LoVo (cell line): ENCODE measurements around the gene MXD3.
"Not testable (repeated sequence)": the region's sequence is repeated elsewhere in the genome, so short reads cannot be mapped to it uniquely, and the experiment has no call there.

Experiments
- DNase-seq: peaks from one replicate; pipeline ENCODE4 v3.0.0-alpha.2; 2016; ENCODE audit warnings: low spot score

MXD3 gene

DNA sequence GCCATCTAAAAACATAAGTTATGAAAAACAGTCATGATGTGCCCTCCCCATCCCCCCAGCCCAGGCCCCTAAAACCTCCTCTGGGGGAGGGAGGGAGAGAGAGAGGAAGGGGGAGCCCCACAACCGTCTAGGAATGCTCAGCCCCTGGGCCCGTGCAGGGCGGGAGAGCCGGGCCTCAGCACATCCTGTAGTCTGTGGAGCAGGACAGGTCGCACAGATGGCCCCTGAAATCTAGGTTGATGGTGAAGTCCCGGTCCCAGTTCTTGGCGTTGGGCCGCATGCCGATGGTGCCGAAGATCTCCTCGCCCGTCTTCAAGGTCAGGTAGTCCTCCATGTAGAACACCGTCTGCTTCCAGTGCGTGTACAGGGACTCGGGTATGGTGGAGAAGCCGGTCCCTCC lies 46.3 kb downstream of the MXD3 start:
- DNase-seq = no peak

DNA sequence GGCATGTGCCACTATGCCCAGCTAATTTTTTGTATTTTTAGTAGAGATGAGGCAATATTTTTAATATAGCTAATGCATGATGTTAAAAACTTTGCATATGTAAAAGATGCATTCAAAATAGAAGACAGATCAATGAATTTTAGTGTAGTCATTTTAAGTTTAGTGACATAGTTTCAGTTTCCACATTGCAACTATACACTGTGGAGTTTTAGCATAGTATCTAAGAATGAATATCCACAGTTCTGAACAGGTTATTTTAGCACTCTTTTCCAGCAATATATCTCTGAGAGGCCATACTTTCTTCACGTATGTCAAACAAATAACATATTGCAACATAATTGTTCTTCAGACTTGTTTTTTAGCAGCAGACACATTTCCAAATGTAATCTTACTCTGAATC lies 47.5 kb downstream of the MXD3 start:
- DNase-seq = no peak

DNA sequence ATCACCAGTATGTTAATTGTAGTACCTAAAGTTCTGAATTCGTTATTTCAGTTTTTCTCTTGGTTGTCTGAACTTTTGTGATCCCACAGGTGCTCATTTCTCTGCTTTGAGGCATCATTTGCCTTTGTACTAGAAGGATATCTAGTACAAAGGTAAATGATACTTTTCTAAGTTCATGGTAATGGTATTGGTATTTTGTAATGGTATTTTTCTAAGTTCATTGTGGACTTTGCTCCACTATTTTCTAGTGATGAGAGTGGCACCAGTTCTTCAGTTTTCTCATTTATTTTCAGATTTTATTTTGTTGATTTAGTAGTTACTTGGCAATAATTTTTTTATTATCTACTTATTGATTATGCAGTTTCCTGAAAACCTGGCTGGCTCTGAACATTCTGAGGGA lies 50.2 kb downstream of the MXD3 start:
- no peak for DNase-seq

DNA sequence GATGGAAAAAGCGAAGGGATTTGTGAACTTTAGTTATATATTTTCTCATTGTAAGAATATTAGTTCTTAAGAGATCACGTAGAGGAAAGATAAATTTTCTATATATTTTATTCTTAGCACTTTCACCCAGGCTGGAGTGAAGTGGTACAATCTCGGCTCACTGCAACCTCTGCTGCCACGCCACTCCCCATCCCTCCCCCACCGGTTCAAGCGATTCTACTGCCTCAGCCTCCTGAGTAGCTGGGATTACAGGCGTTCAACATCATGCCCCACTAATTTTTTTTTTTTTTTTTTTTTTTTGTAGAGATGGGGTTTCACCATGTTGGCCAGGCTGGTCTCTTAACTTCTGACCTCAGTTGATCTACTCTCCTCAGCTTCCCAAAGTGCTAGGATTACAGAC lies 50.7 kb downstream of the MXD3 start:
- no peak for DNase-seq

DNA sequence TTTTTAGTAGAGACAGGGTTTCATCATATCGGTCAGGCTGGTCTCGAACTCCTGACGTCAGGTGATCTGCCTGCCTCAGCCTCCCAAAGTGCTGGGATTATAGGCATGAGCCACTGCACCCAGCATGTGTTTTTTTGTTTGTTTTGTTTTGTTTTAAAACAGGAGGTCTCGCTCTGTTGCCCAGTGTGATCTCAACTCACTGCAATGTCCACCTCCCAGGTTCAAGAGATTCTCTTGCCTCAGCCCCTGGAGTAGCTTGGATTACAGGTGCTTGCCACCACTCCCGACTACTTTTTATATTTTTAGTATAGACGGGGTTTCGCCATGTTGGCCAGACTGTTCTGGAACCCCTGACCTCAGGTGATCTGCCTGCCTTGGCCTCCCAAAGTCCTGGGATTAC lies 53.0 kb downstream of the MXD3 start:
- DNase-seq = not testable (repeated sequence)
